ENCODE measurements around the gene UFSP1. TPM values are rescaled to one million over a fixed set of nuclear protein-coding genes. Genes with fewer than 3 reads are reported as not detected.

The UFSP1 gene
- total RNA-seq, 1 donor from 2014 or later = 3.5 TPM

- no peaks in the 10 kb centered on the region for H3K27me3 Mint-ChIP-seq
- H3K4me3 Mint-ChIP-seq (ENCODE audit: low read depth) = no peak overlapping the region
- peaks cover 14% of the 10 kb centered on the region for H3K36me3 Mint-ChIP-seq (ENCODE audit: insufficient read depth)
- no peak for TF ChIP-seq CTCF (IDR thresholded peaks at IDR 0.05; ENCODE audit: unreplicated experiment)
- H3K4me1 Mint-ChIP-seq (ENCODE audit: low read depth) = peaks cover 7% of the 10 kb centered on the region
- no peak for DNase-seq (ENCODE audit: low spot score, unreplicated experiment)
- H3K27ac Mint-ChIP-seq = no peak overlapping the region
- H3K9me3 Mint-ChIP-seq (ENCODE audit: low read depth) = no peaks in the 10 kb centered on the region
Observed at GRCh38 chr7:100863406-100863950, 26.0 kb downstream of the UFSP1 start.

GRCh38 chr7:100861616-100861985 lies 27.9 kb downstream of the UFSP1 start:
- DNase-seq (ENCODE audit: low spot score, unreplicated experiment) = no peak
- H3K4me1 Mint-ChIP-seq (ENCODE audit: low read depth) = no peaks in the 10 kb centered on the region
- H3K27me3 Mint-ChIP-seq = no peaks in the 10 kb centered on the region
- no peak for TF ChIP-seq CTCF (IDR thresholded peaks at IDR 0.05; ENCODE audit: unreplicated experiment)
- no peak overlapping the region for H3K27ac Mint-ChIP-seq
- H3K4me3 Mint-ChIP-seq (ENCODE audit: low read depth) = no peak overlapping the region
- peaks cover 14% of the 10 kb centered on the region for H3K36me3 Mint-ChIP-seq (ENCODE audit: insufficient read depth)
- H3K9me3 Mint-ChIP-seq (ENCODE audit: low read depth) = no peaks in the 10 kb centered on the region

- H3K4me3 Mint-ChIP-seq (ENCODE audit: low read depth) = no peak overlapping the region
- no peak for TF ChIP-seq CTCF (IDR thresholded peaks at IDR 0.05; ENCODE audit: unreplicated experiment)
- H3K9me3 Mint-ChIP-seq (ENCODE audit: low read depth) = no peaks in the 10 kb centered on the region
- H3K27me3 Mint-ChIP-seq = no peaks in the 10 kb centered on the region
- no peaks in the 10 kb centered on the region for H3K4me1 Mint-ChIP-seq (ENCODE audit: low read depth)
- no peak overlapping the region for H3K27ac Mint-ChIP-seq
- no peak for DNase-seq (ENCODE audit: low spot score, unreplicated experiment)
- H3K36me3 Mint-ChIP-seq (ENCODE audit: insufficient read depth) = peaks cover 14% of the 10 kb centered on the region
Observed at GRCh38 chr7:100860702-100861615, 28.6 kb downstream of the UFSP1 start.

GRCh38 chr7:100859856-100860255 lies 29.7 kb downstream of the UFSP1 start:
- TF ChIP-seq CTCF (IDR thresholded peaks at IDR 0.05; ENCODE audit: unreplicated experiment) = no peak
- Mint-ChIP-seq H3K9me3 (ENCODE audit: low read depth) (no peaks in the 10 kb centered on the region), H3K27ac (no peak overlapping the region), H3K4me3 (ENCODE audit: low read depth) (no peak overlapping the region), H3K36me3 (ENCODE audit: insufficient read depth) (peaks cover 16% of the 10 kb centered on the region), H3K4me1 (ENCODE audit: low read depth) (no peaks in the 10 kb centered on the region), H3K27me3 (no peaks in the 10 kb centered on the region)
- DNase-seq (ENCODE audit: low spot score, unreplicated experiment) = no peak

GRCh38 chr7:100856871-100857282 lies 32.6 kb downstream of the UFSP1 start:
- Mint-ChIP-seq H3K9me3 (ENCODE audit: low read depth) (no peaks in the 10 kb centered on the region), H3K27me3 (no peaks in the 10 kb centered on the region), H3K36me3 (ENCODE audit: insufficient read depth) (peaks cover 11% of the 10 kb centered on the region), H3K27ac (no peak overlapping the region), H3K4me3 (ENCODE audit: low read depth) (no peak overlapping the region), H3K4me1 (ENCODE audit: low read depth) (peaks cover 4% of the 10 kb centered on the region)
- no peak for TF ChIP-seq CTCF (IDR thresholded peaks at IDR 0.05; ENCODE audit: unreplicated experiment)
- no peak for DNase-seq (ENCODE audit: low spot score, unreplicated experiment)

All from progenitor cell of endocrine pancreas (in vitro differentiated cells).